NCI-H1930 (cell line): ENCODE measurements around the gene DNAL1.
A peak's percentile ranks its signal among the peaks of the same experiment; 100 is the strongest.

Experiments
- DNase-seq, 2 experiments: peaks; one replicate each; lab custom pipeline; 2025; lab: John Stamatoyannopoulos, UW

Gene DNAL1

GRCh38 chr14:73724696-73725095 is 79.9 kb downstream of the DNAL1 start:
- DNase-seq = no peak

GRCh38 chr14:73725116-73726024 is 80.6 kb downstream of the DNAL1 start:
- no peak for DNase-seq

- DNase-seq = no peak
Measured at GRCh38 chr14:73726025-73726961, 81.5 kb downstream of the DNAL1 start.

GRCh38 chr14:73727166-73727565 is 82.4 kb downstream of the DNAL1 start:
- no peak for DNase-seq

GRCh38 chr14:73728717-73729330 is 84.0 kb downstream of the DNAL1 start:
- DNase-seq = peak; percentile 36 to 63

- DNase-seq = no peak
Measured at GRCh38 chr14:73729556-73730265, 84.9 kb downstream of the DNAL1 start.

- no peak for DNase-seq
Measured at GRCh38 chr14:73731111-73731510, 86.3 kb downstream of the DNAL1 start.

GRCh38 chr14:73732006-73732405 is 87.2 kb downstream of the DNAL1 start:
- no peak for DNase-seq

- no peak for DNase-seq
Measured at GRCh38 chr14:73736842-73737241, 92.1 kb downstream of the DNAL1 start.

- DNase-seq = no peak
Measured at GRCh38 chr14:73738518-73739173, 93.9 kb downstream of the DNAL1 start.

GRCh38 chr14:73739174-73739898 is 94.5 kb downstream of the DNAL1 start:
- no peak for DNase-seq

GRCh38 chr14:73739899-73740617 is 95.3 kb downstream of the DNAL1 start:
- no peak for DNase-seq

GRCh38 chr14:73740618-73741326 is 96.0 kb downstream of the DNAL1 start:
- DNase-seq = no peak

- no peak for DNase-seq
Measured at GRCh38 chr14:73741386-73741875, 96.6 kb downstream of the DNAL1 start.

- DNase-seq = no peak
Measured at GRCh38 chr14:73741876-73742519, 97.2 kb downstream of the DNAL1 start.

- no peak for DNase-seq
Measured at GRCh38 chr14:73742520-73743238, 97.9 kb downstream of the DNAL1 start.

GRCh38 chr14:73743431-73743931 is 98.7 kb downstream of the DNAL1 start:
- no peak for DNase-seq
